NCI-H510A treated with DMSO at 0.1 percent for 48 hours (cell line): Measurements from ENCODE around the gene TYMS.

Experiments used
- DNase-seq: peaks from one replicate; lab custom pipeline; 2025; lab: John Stamatoyannopoulos, UW

Gene TYMS

GRCh38 chr18:647304-647703, 10.1 kb upstream of the TYMS start:
- DNase-seq, result no peak

- DNase-seq, result peak; percentile 57
These were observed 8.1 kb upstream of the TYMS start for GRCh38 chr18:649341-649740.

- peak; percentile 27 for DNase-seq
These were observed 7.0 kb upstream of the TYMS start for GRCh38 chr18:650428-650858.

GRCh38 chr18:652131-652530, 5.3 kb upstream of the TYMS start:
- DNase-seq, result no peak

- DNase-seq, result peak; percentile 20
These were observed 3.9 kb upstream of the TYMS start for GRCh38 chr18:653512-653911.

GRCh38 chr18:654601-655000, 2.9 kb upstream of the TYMS start:
- DNase-seq, result no peak

- DNase-seq, result no peak
These were observed 2.0 kb upstream of the TYMS start for GRCh38 chr18:655445-655844.

- peak; percentile 95 for DNase-seq
These were observed 821 bp downstream of the TYMS start for GRCh38 chr18:658001-658946.

- no peak for DNase-seq
These were observed 1.6 kb downstream of the TYMS start for GRCh38 chr18:658947-659533.

GRCh38 chr18:659597-659996, 2.1 kb downstream of the TYMS start:
- DNase-seq, result no peak

GRCh38 chr18:662197-662596, 4.7 kb downstream of the TYMS start:
- DNase-seq, result no peak

GRCh38 chr18:666177-666576, 8.7 kb downstream of the TYMS start:
- DNase-seq, result no peak

- DNase-seq, result no peak
These were observed 9.2 kb downstream of the TYMS start for GRCh38 chr18:666628-667027.

GRCh38 chr18:668260-668659, 10.8 kb downstream of the TYMS start:
- DNase-seq, result no peak

- DNase-seq, result no peak
These were observed 11.6 kb downstream of the TYMS start for GRCh38 chr18:669077-669476.

GRCh38 chr18:670522-670921, 13.1 kb downstream of the TYMS start:
- no peak for DNase-seq

- no peak for DNase-seq
These were observed 14.0 kb downstream of the TYMS start for GRCh38 chr18:671405-671804.

- no peak for DNase-seq
These were observed 15.9 kb downstream of the TYMS start for GRCh38 chr18:673317-673716.

- no peak for DNase-seq
These were observed 16.3 kb downstream of the TYMS start for GRCh38 chr18:673769-674168.

GRCh38 chr18:675307-675706, 17.9 kb downstream of the TYMS start:
- no peak for DNase-seq

GRCh38 chr18:676069-676468, 18.6 kb downstream of the TYMS start:
- DNase-seq, result no peak

- DNase-seq, result no peak
These were observed 19.3 kb downstream of the TYMS start for GRCh38 chr18:676736-677135.

- no peak for DNase-seq
These were observed 19.7 kb downstream of the TYMS start for GRCh38 chr18:677145-677544.
